HG03342 (cell line): ENCODE data around the gene UNKL.

Experiments used
- ATAC-seq: cut with Tn5 transposase; IDR thresholded peaks from one replicate; pipeline ENCODE4 v1.9.1; 2021; ENCODE audit warnings: mild to moderate bottlenecking, moderate library complexity; ENCODE audit not compliant: unreplicated experiment

Gene UNKL

DNA sequence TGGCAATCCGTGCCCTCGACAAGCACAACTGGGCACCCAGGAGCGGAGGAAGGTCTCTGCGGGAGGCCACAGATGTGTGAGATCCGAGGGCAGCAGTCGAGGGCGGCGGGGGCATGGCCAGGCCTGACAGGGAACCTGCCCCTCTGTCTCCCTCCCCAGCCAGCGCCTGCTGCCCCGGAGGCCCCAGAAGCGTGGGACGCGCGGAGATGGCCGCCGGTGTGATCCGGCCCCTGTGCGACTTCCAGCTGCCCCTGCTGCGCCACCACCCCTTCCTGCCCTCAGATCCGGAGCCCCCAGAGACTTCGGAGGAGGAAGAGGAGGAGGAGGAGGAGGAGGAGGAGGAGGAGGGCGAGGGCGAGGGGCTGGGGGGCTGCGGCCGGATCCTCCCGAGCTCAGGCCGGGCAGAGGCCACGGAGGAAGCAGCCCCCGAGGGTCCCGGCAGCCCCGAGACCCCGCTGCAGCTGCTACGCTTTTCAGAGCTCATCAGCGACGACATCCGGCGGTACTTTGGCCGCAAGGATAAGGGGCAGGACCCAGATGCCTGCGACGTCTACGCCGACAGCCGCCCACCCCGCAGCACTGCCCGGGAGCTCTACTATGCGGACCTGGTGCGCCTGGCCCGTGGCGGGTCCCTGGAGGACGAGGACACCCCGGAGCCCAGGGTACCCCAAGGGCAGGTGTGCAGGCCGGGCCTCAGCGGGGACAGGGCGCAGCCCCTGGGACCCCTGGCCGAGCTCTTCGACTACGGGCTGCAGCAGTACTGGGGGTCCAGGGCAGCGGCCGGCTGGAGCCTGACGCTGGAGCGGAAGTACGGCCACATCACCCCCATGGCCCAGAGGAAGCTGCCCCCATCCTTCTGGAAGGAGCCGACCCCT is 18.1 kb upstream of the UNKL start:
- no peak for ATAC-seq

DNA sequence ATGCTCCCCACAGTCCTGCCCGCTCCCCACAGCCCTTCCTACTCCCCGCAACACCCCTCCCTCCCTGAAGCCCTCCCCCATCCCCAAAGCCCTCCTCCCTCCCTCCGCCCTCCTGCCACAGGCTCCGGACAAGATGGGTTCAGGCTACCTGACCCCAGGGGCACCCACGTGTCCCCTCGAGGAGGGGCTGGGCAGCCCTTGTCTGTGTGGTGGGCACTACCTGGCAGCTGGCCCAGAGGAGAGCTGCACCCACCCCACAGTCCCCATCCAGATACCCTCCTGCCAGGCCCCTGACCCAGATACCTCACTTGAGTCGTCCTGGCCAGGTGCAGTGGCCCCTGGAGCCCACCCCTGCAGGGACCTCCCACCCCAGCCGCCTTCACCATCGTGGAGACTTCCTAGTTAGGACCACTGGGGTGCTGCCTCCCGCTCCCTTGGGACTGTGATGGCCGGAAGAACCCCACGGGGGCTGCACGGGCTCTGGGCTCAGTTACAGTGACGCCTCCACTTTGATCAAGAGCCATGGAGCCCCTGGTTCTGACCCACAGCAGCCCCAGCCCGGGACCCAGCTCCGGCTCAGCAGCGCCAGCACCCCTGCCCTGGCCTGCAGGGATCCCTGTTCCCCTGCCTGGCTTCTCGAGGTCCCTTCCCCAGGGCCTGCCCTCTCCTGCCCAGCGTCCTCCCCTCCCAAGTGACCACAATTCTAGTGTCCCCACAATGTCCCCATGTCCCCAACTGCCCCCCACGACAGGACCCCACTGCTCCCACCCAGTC is 17.2 kb upstream of the UNKL start:
- ATAC-seq, result no peak

DNA sequence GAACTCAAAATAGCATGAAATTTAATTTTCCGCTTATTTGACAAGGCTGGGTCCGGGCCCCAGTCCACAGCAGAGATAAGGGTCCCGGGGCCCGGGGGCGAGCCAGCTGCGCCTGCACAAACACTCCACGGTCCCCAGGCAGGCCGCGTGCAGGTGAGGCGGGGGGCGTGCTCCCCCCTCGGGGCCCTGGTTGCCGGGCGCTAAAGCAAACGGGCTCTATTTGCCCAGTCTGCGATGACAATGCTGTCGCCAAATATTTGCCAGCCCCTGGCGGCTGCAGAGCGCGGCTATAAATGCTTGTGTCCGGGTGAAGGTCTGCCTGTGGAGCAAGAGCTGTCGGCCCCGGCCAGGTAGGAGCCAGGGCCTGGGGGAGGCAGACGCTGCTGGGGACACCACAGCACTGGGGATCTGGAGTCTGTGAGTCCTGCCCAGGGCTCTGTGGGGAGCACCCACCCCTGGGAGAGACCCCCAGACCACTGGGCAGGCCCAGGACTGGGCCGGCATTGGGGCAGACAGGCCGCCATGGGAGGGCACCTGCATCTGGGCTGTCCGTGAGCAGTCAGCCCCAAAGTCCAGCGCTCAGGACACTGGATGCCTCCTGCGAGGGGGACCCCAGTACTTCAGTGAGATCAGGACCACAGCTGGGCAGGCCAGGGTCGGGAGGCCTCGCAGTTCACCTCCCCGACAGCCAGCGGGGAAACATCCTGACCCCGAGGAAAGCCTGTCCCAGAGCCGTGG is 16.4 kb upstream of the UNKL start, which contains the start of gene PERCC1:
Gene PERCC1 (plus strand): TSS at position 320 of the 738 bp plus-strand sequence. CDS start 1,516 bp downstream, outside the sequence.
- no peak for ATAC-seq

DNA sequence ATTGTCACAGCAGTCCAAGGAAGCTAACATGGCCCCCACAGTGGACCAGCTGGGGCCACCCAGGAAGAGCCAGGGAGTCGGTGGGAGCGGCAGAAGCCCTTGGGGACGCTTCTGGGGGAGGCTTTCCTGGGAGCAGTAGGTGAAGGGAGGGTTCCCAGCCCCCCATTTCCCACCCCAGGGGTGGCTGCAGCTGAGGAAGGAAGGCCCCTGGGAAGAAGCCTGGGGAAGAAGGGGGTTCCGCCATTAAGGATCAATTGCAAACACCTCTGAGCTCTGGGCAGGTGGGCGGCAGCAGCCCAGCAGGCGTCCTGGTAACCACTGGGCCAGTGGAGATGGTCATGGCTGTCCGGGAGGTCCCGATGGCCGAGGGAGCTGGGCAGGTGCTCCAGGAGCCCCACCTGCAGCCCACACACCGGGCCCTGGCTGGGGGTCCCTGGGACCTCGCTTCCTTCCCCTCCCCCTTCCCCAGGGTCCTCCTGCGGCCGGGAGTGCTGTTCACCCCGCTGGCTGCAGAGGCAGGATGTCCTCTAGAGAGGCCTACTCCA is 15.8 kb upstream of the UNKL start:
- no peak for ATAC-seq

DNA sequence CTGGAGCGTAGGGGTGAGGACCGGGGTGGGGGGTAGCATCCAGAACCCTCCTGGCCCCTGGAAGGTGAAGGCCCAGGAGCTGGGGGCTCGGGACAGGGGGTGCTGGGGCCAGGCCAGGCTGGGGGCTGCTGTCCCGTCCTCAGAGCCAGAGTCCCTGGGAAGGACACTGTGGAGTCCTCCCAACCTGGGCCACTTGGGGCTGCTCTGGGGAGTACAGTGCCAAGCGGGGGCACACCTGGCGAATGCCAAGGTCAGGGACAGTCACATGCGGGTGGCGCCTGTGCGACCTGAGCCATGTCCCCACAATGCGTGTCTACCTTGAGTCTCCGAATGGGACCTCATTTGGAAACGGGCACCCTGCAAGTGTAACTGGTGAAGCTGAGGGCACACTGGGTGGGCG is 15.1 kb upstream of the UNKL start:
- no peak for ATAC-seq

DNA sequence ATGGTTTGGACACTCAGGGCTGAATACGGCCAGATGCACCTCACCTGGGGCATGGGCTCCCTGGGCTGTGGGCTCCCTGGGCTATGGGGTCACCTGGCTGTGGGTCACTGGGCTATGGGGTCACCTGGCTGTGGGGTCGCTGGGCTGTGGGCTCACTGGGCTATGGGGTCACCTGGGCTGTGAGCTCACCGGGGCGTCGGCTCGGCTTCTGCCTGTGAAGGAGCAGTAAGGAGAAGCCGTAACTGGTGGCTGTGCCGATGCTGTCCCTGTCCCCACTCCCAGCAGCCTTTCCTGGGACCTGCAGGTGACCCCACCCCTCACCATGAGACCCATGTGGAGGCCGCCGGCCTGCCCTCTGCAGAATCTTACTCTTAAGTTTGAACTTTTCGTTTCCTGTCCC is 14.5 kb upstream of the UNKL start:
- ATAC-seq, result no peak

DNA sequence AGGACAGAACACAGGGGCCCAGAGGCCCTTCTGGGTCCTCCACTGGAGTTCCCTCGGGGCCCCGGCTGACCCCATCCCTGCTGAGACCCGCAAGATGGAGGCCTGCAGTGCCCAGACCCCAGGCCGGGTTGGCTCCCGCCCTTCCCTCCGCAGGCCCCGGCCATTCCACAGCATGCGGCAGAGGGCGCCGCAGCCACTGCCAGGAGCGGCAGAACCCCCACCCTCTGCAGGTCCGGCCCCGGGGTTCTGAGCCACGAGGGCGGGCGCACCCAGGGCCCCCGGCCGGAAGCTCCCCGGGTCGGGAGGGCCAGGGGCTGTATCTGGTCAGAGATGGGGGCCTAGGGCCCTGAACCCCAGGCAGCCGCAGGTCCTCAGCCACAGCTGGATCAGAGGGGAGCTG is 14.0 kb upstream of the UNKL start:
- no peak for ATAC-seq

DNA sequence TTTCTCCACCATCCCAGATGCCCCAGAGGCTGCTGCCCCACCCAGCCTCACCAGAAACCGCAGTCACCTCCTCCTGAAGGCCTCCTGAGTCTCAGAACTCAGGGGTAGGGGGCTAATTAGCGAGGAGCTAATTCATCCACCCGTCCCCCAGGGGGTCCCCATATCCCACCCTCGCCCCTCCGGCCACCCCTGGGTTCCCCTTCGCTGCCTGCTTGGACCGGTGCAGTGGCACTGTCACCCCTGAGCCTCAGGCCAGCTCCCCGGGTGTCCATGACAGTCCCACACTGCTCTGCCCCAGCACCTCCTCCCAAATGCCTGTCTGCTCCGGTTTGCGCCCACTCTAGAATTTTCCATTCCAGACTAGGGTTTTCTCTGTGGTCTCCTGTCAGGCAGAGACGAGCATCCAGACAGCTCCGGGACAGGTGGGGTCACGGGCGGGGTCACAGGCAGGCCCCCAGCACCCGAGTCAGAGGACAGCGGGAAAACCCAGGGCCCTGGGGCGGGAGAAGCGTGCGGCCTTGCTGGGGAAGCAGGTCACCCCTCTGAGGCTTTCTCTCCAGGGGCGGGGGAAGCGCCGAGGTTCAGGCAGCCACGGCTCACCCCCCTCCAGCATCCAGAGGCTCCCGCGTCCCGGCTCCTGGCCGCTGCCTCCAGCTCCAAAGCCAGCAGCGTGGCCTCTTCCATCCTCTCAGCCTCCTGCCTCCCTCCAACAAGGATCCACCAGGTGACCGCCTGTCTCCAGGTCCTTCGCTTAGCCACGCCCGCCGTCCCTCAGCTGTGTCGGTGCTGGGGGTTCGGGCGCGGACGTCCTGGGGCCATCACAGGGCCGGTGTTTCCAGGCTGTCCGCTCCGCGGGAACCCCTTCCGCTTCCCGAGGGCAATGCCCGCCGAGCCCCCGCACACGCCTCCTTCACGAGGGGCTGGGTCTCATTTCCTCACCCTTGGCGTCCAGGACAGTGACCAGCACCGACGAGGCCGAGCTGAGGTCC is 13.3 kb upstream of the UNKL start:
- no peak for ATAC-seq

DNA sequence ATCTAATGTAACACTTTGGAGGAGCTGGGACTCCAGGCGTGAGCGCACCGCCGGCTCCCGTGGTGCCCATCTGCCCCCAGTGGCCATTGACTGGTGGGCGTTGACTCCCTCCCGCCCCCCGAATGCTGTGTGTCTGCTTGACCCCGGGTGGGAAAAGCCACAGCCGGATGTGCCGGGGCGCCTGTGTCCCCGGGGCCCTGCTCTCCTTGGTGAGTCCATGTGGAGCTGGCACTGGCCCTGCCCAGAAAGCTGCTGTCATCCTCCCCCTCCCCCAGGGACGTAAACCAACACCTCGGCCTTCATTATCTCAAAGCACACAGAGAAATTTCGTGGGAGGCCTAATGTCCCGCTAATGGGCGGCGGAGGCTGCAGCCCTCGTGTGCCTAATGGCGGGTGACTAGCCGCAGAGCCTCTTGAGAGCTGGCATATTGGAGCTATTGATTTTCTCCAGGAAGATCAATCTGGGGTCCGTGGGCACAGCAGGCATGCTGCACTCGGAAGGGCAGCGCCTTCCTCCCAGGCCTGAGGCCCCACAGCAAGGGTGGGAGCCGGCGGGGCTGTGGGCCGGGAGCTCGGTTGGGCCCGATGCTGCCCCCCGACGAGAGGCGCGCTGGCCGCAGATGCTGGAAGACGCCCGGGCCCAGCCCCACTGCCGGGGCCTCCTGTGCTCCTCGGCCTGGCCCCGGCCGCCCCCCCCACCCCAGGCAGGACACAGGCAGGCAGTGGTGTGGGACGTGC is 12.4 kb upstream of the UNKL start:
- no peak for ATAC-seq

DNA sequence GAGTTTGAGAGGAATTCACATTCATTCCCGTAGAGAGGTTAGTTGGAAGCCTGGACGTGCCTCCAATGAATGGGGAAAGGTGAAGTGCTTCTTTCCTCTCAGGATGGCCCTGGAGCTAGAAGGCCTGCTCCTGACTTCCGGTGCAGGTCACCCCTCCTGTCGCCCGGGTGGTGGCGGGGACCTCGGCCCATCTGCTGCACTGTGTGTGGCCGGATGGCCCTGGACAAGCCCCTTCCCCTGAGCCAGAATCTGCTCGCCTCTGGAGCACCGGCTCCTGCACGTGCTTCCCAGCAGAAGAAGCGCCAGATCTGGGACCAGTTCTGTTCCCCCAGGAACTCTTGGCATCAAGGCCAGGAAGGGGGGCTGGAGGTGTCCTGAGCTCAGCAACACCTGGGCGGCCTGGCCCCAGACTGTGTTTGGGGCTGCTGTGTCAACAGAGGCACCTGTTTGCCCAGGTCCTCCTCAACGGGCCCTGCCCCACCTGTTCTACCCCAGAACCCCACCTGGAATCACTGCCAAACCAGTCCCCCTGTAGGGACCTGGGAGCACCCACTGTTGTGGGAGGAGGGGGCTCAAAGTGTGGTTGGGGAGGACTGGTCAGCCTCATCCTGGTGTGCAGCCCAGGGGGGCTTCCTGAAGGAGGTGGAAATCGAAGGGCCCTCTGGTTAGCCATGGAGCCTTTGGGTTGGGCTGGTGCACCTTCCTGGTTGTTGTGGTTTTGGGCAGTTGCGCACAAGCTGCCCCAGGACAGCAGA is 11.3 kb upstream of the UNKL start:
- no peak for ATAC-seq

DNA sequence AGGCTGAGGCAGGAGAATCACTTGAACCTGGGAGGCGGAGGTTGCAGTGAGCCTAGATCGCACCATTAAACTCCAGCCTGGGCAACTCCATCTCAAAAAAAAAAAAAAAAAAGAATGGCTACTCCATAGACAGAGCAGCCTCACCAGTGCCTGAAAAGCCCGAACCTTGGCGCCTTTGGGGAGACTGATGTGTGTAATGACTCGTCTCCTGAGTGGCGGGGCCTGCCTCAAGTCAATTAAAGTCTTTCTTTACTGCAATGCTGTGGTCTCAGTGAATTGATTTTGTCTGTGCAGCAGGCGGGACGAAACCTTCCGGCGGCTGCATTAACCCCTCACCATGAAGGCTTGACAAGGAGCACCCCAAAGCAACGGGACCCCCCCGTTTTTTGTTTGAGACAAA is 9.5 kb upstream of the UNKL start:
- ATAC-seq, result no peak

DNA sequence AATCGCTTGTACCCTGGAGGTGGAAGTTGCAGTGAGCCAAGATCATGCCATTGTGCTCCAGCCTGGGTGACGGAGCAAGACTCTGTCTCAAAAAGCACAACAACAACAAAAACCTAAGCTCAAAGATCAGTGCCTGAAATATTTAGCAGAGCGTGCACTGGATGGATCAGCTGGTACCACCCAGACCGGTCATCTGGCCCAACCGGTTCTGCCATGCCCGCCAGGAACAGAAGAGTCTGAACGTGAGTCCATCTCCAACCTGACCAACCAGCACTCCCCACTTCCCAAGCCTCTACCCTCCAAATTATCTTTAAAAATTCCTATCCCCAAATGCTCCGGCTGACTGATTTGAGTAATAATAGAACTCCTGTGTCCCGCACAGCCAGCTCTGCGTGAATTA is 7.6 kb upstream of the UNKL start:
- ATAC-seq, result no peak

DNA sequence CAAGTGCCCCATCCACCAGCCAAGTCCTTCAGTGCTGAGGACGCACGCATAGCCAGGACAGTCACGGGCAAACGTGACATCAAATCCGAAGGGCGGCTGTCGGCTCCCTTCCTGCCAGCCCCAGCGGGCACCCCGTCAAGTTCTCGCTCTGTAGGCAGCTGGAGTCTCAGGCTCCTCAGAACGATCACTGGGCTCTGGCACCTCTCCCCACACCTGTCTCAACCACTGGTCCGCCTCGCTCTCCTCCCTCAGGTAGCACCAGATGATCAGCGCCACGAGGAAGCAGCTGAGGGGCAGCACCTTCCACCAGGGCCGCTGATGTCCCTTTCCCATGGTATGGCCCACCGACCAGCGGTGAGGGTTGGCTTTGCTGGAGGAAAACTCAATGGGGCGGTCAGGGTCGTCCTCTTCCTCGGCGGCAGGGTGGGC is 5.6 kb upstream of the UNKL start:
- ATAC-seq, result peak; percentile 8

DNA sequence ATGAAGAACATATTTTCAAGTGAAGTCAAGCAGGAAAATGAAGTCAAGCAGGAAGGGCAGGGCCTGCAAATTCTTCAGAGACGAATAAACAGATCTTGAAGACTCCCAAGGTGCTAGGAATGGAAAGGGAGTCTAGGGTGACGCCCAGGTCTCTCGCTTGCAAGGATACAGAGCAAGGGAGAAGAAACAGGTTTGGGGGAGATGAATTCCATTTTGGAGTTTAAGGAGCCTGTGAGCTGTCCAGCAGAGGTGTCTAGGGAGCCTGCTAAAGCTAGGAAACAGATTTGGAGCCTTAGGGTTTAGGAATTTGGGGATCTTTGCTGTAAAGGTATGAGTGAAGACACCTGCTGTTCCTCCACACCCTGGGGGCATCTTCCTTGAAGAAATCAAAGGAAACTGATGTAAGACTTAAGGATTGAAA is 2.0 kb upstream of the UNKL start:
- ATAC-seq, result no peak

DNA sequence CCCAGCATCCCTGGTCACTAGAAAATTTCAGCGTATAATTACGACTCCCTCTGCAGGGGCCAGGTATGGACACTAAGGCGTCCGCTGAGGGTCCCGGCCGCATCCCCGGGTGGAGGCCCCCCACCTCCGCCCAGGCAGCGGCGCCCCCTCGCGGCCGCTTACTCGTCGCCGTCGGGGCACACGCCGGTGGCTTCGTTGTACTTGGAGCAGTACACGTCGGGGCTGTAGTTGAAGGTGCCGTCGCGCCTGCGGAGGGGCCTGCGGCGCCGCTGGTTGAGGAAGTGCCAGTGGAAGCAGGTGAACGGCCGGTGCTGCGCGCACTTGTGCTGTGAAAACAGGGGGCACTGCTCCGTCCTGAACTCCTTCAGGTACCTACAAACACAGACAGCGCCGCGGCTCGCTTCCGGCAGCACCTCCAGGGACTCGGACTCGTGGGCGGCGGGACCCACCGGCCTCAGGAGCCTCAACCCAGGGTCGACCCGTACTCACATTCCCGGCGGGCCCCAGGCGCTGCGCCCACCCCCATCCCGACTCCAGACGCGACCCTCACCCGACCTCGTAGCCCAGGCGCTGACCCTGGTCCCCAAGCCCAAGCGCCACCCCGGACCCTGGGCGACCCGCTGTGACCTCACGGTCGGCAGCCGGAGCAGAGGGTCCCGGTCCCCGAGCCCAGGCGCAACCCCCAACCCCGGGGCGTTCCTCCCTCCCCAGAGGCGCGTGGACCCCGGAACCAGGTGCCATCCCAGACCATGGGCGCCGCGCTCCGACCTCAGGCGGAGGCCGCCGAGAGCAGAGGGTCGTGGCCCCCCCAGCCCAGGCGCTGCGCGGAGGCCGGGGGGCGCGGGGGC is 596 bp downstream of the UNKL start:
- ATAC-seq, result peak; percentile 29

DNA sequence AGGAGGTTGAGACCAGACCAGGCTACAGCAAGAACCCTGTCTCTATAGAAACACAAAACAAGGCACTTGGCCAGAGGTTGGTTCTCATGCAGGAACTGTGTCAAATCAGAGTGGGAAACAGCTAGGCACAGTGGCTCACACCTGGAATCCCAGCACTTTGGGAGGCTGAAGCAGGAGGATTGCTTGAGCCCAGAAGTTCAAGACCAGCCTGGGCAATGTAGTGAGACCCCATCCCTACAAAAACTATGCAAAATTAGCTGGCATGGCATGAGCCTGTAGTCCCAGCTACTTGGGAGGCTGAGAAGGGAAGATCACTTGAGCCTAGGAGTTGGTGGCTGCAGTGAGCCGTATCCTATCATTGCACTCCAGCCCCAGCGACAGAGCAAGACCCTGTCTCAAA is 1.7 kb downstream of the UNKL start:
- no peak for ATAC-seq

DNA sequence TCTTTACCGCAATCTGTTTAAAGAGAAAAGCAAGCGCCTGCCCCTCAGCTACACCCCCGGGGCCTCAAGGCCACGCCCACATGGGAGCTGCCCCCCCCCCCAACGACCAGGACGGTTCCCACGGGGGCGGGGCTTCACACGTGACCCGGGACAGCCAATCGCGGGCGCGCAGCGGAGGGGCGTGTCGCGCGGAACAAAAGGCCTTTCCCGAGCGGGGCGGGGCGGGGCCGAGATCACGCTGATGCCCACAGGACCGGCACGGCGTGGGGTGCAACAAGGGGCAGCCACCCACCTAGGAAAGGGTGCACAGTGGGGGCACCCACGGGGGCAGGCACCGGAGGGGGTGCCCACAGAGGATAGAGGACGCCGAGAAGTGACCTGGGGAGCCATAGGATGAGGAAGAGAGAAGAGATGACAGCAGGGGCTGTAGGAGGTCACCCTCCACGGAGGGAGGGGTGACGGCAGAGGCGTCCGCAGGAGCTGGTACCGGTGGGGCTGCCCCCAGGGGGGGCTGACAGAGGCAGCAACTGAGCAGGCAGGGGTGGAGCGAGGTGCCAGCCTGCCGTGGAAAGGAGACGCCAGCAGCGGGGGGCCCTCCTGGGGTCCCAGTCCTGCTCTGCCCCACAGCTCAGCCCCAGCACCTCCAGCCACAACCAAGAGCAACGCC is 6.2 kb downstream of the UNKL start:
- peak; percentile 62 for ATAC-seq
